ENCODE results near the gene PCDHB14. TPM values are rescaled to one million over a fixed set of nuclear protein-coding genes. Genes with fewer than 3 reads are reported as not detected.
"Not testable (repeated sequence)": the region's sequence is repeated elsewhere in the genome, so short reads cannot be mapped to it uniquely, and the experiment has no call there.

The PCDHB14 gene
- not detected for polyA plus RNA-seq (2012; ENCODE audit: low read depth, missing spikeins)

GRCh38 chr5:141223112-141223783 lies at the start of gene PCDHB14:
Gene PCDHB14, plus strand, starts transcription at chr5:141223343. Its CDS starts 163 bp downstream, at chr5:141223506.
- DNase-seq (ENCODE audit: insufficient read length, low spot score) (no peak), FAIRE-seq (no peak)
- TF ChIP-seq TAF1 (IDR thresholded peaks at IDR 0.05; ENCODE audit: low read depth, low read length) (no peak), POU2F2 (IDR thresholded peaks at IDR 0.05; ENCODE audit: low read depth, low read length) (no peak), SPI1 (IDR thresholded peaks at IDR 0.05; ENCODE audit: low read depth, low read length) (no peak), PAX5 (IDR thresholded peaks at IDR 0.05; ENCODE audit: insufficient read depth, low read length, severe bottlenecking) (no peak), POLR2AphosphoS5 (IDR thresholded peaks at IDR 0.05; ENCODE audit: low read depth, low read length) (no peak), POLR2A (IDR thresholded peaks at IDR 0.05; ENCODE audit: low read depth, low read length) (no peak)

- FAIRE-seq; DNase-seq (ENCODE audit: insufficient read length, low spot score): not testable (repeated sequence)
Measured at GRCh38 chr5:141174291-141175104, 48.6 kb upstream of the PCDHB14 start.

DNA sequence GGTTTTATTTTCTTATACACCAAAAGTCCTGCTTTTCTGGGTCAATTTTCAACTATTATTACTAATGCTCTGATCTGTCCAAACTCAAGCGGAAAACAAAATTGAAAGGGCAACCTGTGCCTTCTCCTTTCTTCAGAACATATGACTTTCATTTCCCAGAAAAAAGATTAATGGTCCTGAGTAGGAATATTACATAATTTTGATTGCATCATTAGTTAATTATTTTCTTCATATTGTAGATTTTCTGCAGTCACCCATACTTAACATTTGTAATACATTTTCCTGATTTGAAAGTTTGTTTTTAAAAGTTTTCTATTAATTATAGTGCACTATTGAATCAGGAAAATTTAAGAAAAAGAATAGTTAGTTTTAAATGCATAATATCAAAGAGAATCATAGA lies 47.2 kb upstream of the PCDHB14 start:
- DNase-seq (ENCODE audit: insufficient read length, low spot score) (no peak), FAIRE-seq (no peak)
- TF ChIP-seq POLR2A (IDR thresholded peaks at IDR 0.05; ENCODE audit: low read depth, low read length) (no peak), TAF1 (IDR thresholded peaks at IDR 0.05; ENCODE audit: low read depth, low read length) (no peak), POU2F2 (IDR thresholded peaks at IDR 0.05; ENCODE audit: low read depth, low read length) (no peak), SPI1 (IDR thresholded peaks at IDR 0.05; ENCODE audit: low read depth, low read length) (no peak), PAX5 (IDR thresholded peaks at IDR 0.05; ENCODE audit: insufficient read depth, low read length, severe bottlenecking) (no peak), POLR2AphosphoS5 (IDR thresholded peaks at IDR 0.05; ENCODE audit: low read depth, low read length) (no peak)

- FAIRE-seq: peak; percentile 20
- DNase-seq (ENCODE audit: insufficient read length, low spot score): not testable (repeated sequence)
Measured at GRCh38 chr5:141177577-141178191, 45.5 kb upstream of the PCDHB14 start, which contains the start of gene PCDHB8. Gene PCDHB8, plus strand, starts transcription at chr5:141177790. Its CDS starts 245 bp downstream, at chr5:141178035.

DNA sequence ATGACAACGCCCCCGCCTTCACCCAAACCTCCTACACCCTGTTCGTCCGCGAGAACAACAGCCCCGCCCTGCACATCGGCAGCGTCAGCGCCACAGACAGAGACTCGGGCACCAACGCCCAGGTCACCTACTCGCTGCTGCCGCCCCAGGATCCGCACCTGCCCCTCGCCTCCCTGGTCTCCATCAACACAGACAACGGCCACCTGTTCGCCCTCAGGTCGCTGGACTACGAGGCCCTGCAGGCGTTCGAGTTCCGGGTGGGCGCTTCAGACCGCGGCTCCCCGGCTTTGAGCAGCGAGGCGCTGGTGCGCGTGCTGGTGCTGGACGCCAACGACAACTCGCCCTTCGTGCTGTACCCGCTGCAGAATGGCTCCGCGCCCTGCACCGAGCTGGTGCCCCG lies 43.8 kb upstream of the PCDHB14 start:
- not testable (repeated sequence) for DNase-seq (ENCODE audit: insufficient read length, low spot score); FAIRE-seq

DNA sequence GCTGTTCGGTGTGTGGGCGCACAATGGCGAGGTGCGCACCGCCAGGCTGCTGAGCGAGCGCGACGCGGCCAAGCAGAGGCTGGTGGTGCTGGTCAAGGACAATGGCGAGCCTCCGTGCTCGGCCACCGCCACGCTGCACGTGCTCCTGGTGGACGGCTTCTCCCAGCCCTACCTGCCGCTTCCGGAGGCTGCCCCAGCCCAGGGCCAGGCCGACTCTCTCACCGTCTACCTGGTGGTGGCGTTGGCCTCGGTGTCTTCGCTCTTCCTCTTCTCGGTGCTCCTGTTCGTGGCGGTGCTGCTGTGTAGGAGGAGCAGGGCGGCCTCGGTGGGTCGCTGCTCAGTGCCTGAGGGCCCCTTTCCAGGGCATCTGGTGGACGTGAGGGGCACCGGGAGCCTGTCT lies 43.3 kb upstream of the PCDHB14 start:
- DNase-seq (ENCODE audit: insufficient read length, low spot score); FAIRE-seq: not testable (repeated sequence)

GRCh38 chr5:141180313-141180712 lies 42.8 kb upstream of the PCDHB14 start:
- no peak for FAIRE-seq
- no peak for DNase-seq (ENCODE audit: insufficient read length, low spot score)
- TF ChIP-seq TAF1 (IDR thresholded peaks at IDR 0.05; ENCODE audit: low read depth, low read length) (no peak), POLR2A (IDR thresholded peaks at IDR 0.05; ENCODE audit: low read depth, low read length) (no peak), PAX5 (IDR thresholded peaks at IDR 0.05; ENCODE audit: insufficient read depth, low read length, severe bottlenecking) (no peak)

GRCh38 chr5:141182248-141182647 lies 40.9 kb upstream of the PCDHB14 start, which contains the start of gene PCDHB16:
Gene PCDHB16, plus strand, starts transcription at chr5:141182387. Its CDS starts 173 bp downstream, at chr5:141182560.
- TF ChIP-seq PAX5 (IDR thresholded peaks at IDR 0.05; ENCODE audit: insufficient read depth, low read length, severe bottlenecking): no peak
- no peak for DNase-seq (ENCODE audit: insufficient read length, low spot score)
- FAIRE-seq: no peak

DNA sequence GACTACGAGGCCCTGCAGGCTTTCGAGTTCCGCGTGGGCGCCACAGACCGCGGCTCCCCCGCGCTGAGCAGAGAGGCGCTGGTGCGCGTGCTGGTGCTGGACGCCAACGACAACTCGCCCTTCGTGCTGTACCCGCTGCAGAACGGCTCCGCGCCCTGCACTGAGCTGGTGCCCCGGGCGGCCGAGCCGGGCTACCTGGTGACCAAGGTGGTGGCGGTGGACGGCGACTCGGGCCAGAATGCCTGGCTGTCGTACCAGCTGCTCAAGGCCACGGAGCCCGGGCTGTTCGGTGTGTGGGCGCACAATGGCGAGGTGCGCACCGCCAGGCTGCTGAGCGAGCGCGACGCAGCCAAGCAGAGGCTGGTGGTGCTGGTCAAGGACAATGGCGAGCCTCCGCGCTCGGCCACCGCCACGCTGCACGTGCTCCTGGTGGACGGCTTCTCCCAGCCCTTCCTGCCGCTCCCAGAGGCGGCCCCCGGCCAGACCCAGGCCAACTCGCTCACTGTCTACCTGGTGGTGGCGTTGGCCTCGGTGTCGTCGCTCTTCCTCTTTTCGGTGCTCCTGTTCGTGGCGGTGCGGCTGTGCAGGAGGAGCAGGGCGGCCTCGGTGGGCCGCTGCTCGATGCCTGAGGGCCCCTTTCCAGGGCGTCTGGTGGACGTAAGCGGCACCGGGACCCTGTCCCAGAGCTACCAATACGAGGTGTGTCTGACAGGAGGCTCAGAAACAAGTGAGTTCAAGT lies 38.9 kb upstream of the PCDHB14 start:
- not testable (repeated sequence) for FAIRE-seq; DNase-seq (ENCODE audit: insufficient read length, low spot score)

GRCh38 chr5:141186897-141187512 lies 36.1 kb upstream of the PCDHB14 start, which contains the start of gene PCDHB9:
Gene PCDHB9, plus strand, starts transcription at chr5:141187161. Its CDS starts 158 bp downstream, at chr5:141187319.
- FAIRE-seq: no peak
- TF ChIP-seq POLR2A (IDR thresholded peaks at IDR 0.05; ENCODE audit: low read depth, low read length): no peak

DNA sequence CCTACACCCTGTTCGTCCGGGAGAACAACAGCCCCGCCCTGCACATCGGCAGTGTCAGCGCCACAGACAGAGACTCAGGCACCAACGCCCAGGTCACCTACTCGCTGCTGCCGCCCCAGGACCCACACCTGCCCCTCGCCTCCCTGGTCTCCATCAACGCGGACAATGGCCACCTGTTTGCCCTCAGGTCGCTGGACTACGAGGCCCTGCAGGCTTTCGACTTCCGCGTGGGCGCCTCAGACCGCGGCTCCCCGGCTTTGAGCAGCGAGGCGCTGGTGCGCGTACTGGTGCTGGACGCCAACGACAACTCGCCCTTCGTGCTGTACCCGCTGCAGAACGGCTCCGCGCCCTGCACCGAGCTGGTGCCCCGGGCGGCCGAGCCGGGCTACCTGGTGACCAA lies 34.5 kb upstream of the PCDHB14 start:
- not testable (repeated sequence) for DNase-seq (ENCODE audit: insufficient read length, low spot score); FAIRE-seq

More at GRCh38 chr5:141186897-141187512, 36.1 kb upstream of the PCDHB14 start, which contains the start of gene PCDHB9:
- no peak for DNase-seq (ENCODE audit: insufficient read length, low spot score)

DNA sequence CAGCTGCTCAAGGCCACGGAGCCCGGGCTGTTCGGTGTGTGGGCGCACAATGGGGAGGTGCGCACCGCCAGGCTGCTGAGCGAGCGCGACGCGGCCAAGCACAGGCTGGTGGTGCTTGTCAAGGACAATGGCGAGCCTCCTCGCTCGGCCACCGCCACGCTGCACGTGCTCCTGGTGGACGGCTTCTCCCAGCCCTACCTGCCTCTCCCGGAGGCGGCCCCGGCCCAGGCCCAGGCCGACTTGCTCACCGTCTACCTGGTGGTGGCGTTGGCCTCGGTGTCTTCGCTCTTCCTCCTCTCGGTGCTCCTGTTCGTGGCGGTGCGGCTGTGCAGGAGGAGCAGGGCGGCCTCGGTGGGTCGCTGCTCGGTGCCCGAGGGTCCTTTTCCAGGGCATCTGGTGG lies 34.0 kb upstream of the PCDHB14 start:
- not testable (repeated sequence) for DNase-seq (ENCODE audit: insufficient read length, low spot score); FAIRE-seq
